K562 (cell line): Measurements from ENCODE around the gene ARL4D. TPM values are rescaled to one million over a fixed set of nuclear protein-coding genes. Genes with fewer than 3 reads are reported as not detected.

ENCODE experiments used
- ATAC-seq: fragments of 200-7000 bp; cut with Tn5 transposase; 3 replicates; pipeline ENCODE4 v1.9.1; 2020; ENCODE audit warnings: moderate library complexity
- BruUV-seq: library from RNA; stranded (reverse); fragments of 400-500 nt; replicated peaks from 2 replicates; lab custom pipeline; 2021; lab: Mats Ljungman, UMichigan
- CTCF ChIA-PET: fragments of 300-600 bp; formaldehyde crosslinking; extraction: SDS; loops from one replicate; lab custom pipeline; 2021; ENCODE audit warnings: low intra/inter-chr PET ratio; lab: Yijun Ruan, JAX
- POLR2A ChIA-PET: fragments of 300-600, 350-650 bp; sonication (Branson Sonifier 250); formaldehyde crosslinking; extraction: SDS; loops from one replicate; lab custom pipeline; 2021; ENCODE audit warnings: antibody characterized with exemption, inconsistent platforms; lab: Yijun Ruan, JAX
- DNase-seq, 4 experiments: peaks; one replicate each; pipeline versions ENCODE4 v3.0.0 to v3.0.0-alpha.2; 2011 to 2018; ENCODE audit warnings: low spot score in 3 of 4, mixed read lengths in 3 of 4; ENCODE audit errors: extremely low read depth in 1 of 4
- FAIRE-seq: peaks from 2 replicates; lab custom pipeline; 2011; peaks lifted over from hg19 to GRCh38; lab: Jason Lieb, UNC
- H2AFZ ChIP-seq: 2 replicates; pipeline ENCODE4 v1.6.0; 2011; ENCODE audit warnings: low read depth, low read length, control low read depth, inconsistent platforms
- H3K27ac ChIP-seq: fragments of 200-600 bp; 3 replicates; pipeline ENCODE4 v1.8.0; 2011; ENCODE audit warnings: low read depth, mild to moderate bottlenecking, control low read depth, inconsistent platforms, low read length, moderate library complexity, mixed read lengths; ENCODE audit errors: extremely low read depth
- H3K27me3 ChIP-seq, 2 experiments: fragments of 300-600 bp in 1 of 2; 2 replicates in 1 of 2; 3 replicates in 1 of 2; pipeline versions ENCODE4 v1.6.0 to v1.8.0; 2011; ENCODE audit warnings: inconsistent platforms in 2 of 2, low read length in 2 of 2, mild to moderate bottlenecking in 1 of 2, mixed read lengths in 1 of 2, moderate library complexity in 1 of 2; ENCODE audit not compliant: control insufficient read depth in 2 of 2, insufficient read depth in 2 of 2
- H3K36me3 ChIP-seq: fragments of 300-600 bp; 3 replicates; pipeline ENCODE4 v1.8.0; 2011; ENCODE audit warnings: mild to moderate bottlenecking, low read length, inconsistent platforms; ENCODE audit not compliant: control insufficient read depth, insufficient read depth
- H3K4me1 ChIP-seq, 2 experiments: fragments of 200-600 bp in 1 of 2; replicated peaks in 1 of 2; 2 replicates in 1 of 2; 3 replicates in 1 of 2; pipeline versions ENCODE4 v1.5.1 to v1.8.0; 2011; ENCODE audit warnings: inconsistent platforms in 2 of 2, low read length in 2 of 2, mild to moderate bottlenecking in 1 of 2, mixed read lengths in 1 of 2, moderate library complexity in 1 of 2; ENCODE audit not compliant: control insufficient read depth in 2 of 2, insufficient read depth in 2 of 2
- H3K4me2 ChIP-seq: 2 replicates; pipeline ENCODE4 v1.6.1; 2011; ENCODE audit warnings: low read length, control low read depth, inconsistent platforms, mixed read lengths; ENCODE audit not compliant: insufficient read depth
- H3K4me3 ChIP-seq: fragments of 200-600 bp; sonication (generic), shearing (Covaris generic); 2 replicates; pipeline ENCODE4 v1.5.1; 2016; ENCODE audit warnings: control low read depth, inconsistent platforms
- H3K79me2 ChIP-seq: fragments of 200-600 bp; 3 replicates; pipeline ENCODE4 v1.8.0; 2011; ENCODE audit warnings: low read length, inconsistent platforms; ENCODE audit not compliant: control insufficient read depth, insufficient read depth
- H3K9ac ChIP-seq, 2 experiments: 2 replicates each; pipeline versions ENCODE4 v1.6.0 to v1.6.1; 2011; ENCODE audit warnings: low read depth in 2 of 2, low read length in 2 of 2, control low read depth in 1 of 2, inconsistent platforms in 1 of 2, mild to moderate bottlenecking in 1 of 2, mixed read lengths in 1 of 2; ENCODE audit not compliant: insufficient read depth in 1 of 2
- H3K9me1 ChIP-seq: one replicate; pipeline ENCODE4 v1.6.0; 2011; ENCODE audit warnings: inconsistent platforms, mild to moderate bottlenecking, low read length, moderate library complexity; ENCODE audit not compliant: control insufficient read depth, insufficient read depth
- H3K9me3 ChIP-seq: replicated peaks from 2 replicates; pipeline ENCODE4 v1.5.1; 2011; ENCODE audit warnings: low read depth, low read length, inconsistent platforms; ENCODE audit not compliant: control insufficient read depth, insufficient read depth
- H4K20me1 ChIP-seq: replicated peaks from 2 replicates; pipeline ENCODE4 v1.6.1; 2011; ENCODE audit warnings: low read length, inconsistent platforms, mixed read lengths; ENCODE audit not compliant: control insufficient read depth, insufficient read depth
- RBM17 ChIP-seq: fragments of 200-400 bp; formaldehyde crosslinking; IDR thresholded peaks from 2 replicates; pipeline ENCODE4 v1.6.1; 2017; ENCODE audit warnings: low read depth, mild to moderate bottlenecking, low read length, borderline replicate concordance
- TFAP4 ChIP-seq: sonication (generic); formaldehyde crosslinking; IDR thresholded peaks from 2 replicates; pipeline ENCODE4 v1.8.0; 2022; ENCODE audit warnings: missing genetic modification reagents, mild to moderate bottlenecking, moderate library complexity, borderline replicate concordance
- TRIM28 ChIP-seq: fragments of 450-650 bp; IDR thresholded peaks from 2 replicates; pipeline ENCODE4 v1.6.1; 2017
- in situ Hi-C: fragments of 300-500 bp; cut with MboI; formaldehyde crosslinking; loops from 4 replicates; pipeline ENCODE4 v1.15.0; 2018; ENCODE audit warnings: inconsistent platforms, mixed read lengths
- intact Hi-C: fragments of 100-400 bp; cut with micrococcal nuclease; formaldehyde crosslinking; loops from 2 replicates; pipeline ENCODE4 v1.14.2; 2022
- polyA plus RNA-seq, 8 experiments: library from polyadenylated mRNA; depleted of rRNA in 4 of 8; stranded (reverse) in 5 of 8; unstranded in 3 of 8; fragments of >200 nt; fragmentation: Nextera tagmentation in 2 of 8; fragmentation: Illumina TruSeq in 1 of 8; extraction: Ambion mirVana in 2 of 8; extraction: Trizol in 1 of 8; gene quantifications; 2 replicates each; pipeline versions ENCODE4 v1.2.1 to v1.2.3, GENCODE V29; 2011 to 2014; ENCODE audit warnings: inconsistent platforms in 1 of 8, missing spikeins in 1 of 8
- total RNA-seq, 7 experiments: library from RNA; depleted of rRNA in 6 of 7; stranded (reverse); fragments of >200 nt in 6 of 7; fragmentation: Illumina TruSeq in 2 of 7; extraction: Trizol in 2 of 7; gene quantifications; 2 replicates each; pipeline versions ENCODE4 v1.2.1 to v1.2.3, GENCODE V29; 2011 to 2021; ENCODE audit warnings: low replicate concordance in 1 of 7

The ARL4D gene
- total and polyA plus RNA-seq, 9 of the 15 experiments (the other 6 are each of a cell fraction or from before 2014, with no cell fraction given): 0.07 to 0.53 (median 0.28) TPM; not detected in 1

- CTCF ChIA-PET: no interaction called here
Measured at GRCh38 chr17:43405861-43406260, 7.1 kb downstream of the ARL4D start.

More at GRCh38 chr17:43405861-43406260, 7.1 kb downstream of the ARL4D start:
- DNase-seq (no peak), FAIRE-seq (no peak)
- POLR2A ChIA-PET: interaction anchor here (1.2 to 1.5 kb wide), 2 partner anchors 10 to 76 kb away, joined by 3 read pairs; no protein-coding TSS in a partner anchor
- no peaks in the 10 kb centered on the region for H3K9me1 ChIP-seq
- H3K4me2 ChIP-seq: no peak overlapping the region
- TF ChIP-seq TRIM28 (no peak), RBM17 (no peak), TFAP4 (CRISPR knock-in tag) (no peak)
- TF ChIP-seq, all 486 proteins: peak for 0
- H3K9ac ChIP-seq: no peak overlapping the region
- no peak for ATAC-seq
- H3K79me2 ChIP-seq: no peaks in the 10 kb centered on the region
- H3K4me3 ChIP-seq: no peak overlapping the region
- H3K9me3 ChIP-seq: no peaks in the 10 kb centered on the region
- H3K36me3 ChIP-seq: no peaks in the 10 kb centered on the region
- no peak overlapping the region for H3K27ac ChIP-seq
- BruUV-seq: no TSS peak
- peaks cover 0 to 8% of the 10 kb centered on the region in 2 experiments; a peak in 4 of 5 replicates for H3K4me1 ChIP-seq
- H2AFZ ChIP-seq: no peak overlapping the region
- H3K27me3 ChIP-seq: peaks cover 4 to 17% of the 10 kb centered on the region in 2 experiments; a peak in 2 of 5 replicates
- in situ Hi-C loops (no loop called here), intact Hi-C loops (no loop called here)
- peaks cover 5% of the 10 kb centered on the region for H4K20me1 ChIP-seq
